ENCODE data around the gene PROX1. TPM values are rescaled to one million over a fixed set of nuclear protein-coding genes. Genes with fewer than 3 reads are reported as not detected.
A peak's percentile ranks its signal among the peaks of the same experiment; 100 is the strongest.

Gene PROX1
- total and polyA plus RNA-seq, 2 donors from 2014 or later = 0.92 to 6.6 TPM

- Histone ChIP-seq H3K4me3 (ENCODE audit: low read length in 3 of 3) (no peak overlapping the region), H3K9me3 (ENCODE audit: control insufficient read depth in 2 of 3, insufficient read depth in 1 of 3, low read length in 3 of 3) (no peaks in the 10 kb centered on the region), H3K27ac (ENCODE audit: low read depth in 2 of 2, low read length in 2 of 2) (no peak overlapping the region), H3K27me3 (ENCODE audit: control insufficient read depth, insufficient read depth, low read length) (no peaks in the 10 kb centered on the region), H3K36me3 (ENCODE audit: control insufficient read depth in 2 of 3, insufficient read depth in 3 of 3, low read length in 3 of 3) (no peaks in the 10 kb centered on the region), H3K4me1 (ENCODE audit: control insufficient read depth in 2 of 3, insufficient read depth in 2 of 3, low read depth in 1 of 3, low read length in 3 of 3) (no peaks in the 10 kb centered on the region), H3K9ac (ENCODE audit: low read length in 3 of 3) (no peak overlapping the region)
- TF ChIP-seq, protein P1, sequence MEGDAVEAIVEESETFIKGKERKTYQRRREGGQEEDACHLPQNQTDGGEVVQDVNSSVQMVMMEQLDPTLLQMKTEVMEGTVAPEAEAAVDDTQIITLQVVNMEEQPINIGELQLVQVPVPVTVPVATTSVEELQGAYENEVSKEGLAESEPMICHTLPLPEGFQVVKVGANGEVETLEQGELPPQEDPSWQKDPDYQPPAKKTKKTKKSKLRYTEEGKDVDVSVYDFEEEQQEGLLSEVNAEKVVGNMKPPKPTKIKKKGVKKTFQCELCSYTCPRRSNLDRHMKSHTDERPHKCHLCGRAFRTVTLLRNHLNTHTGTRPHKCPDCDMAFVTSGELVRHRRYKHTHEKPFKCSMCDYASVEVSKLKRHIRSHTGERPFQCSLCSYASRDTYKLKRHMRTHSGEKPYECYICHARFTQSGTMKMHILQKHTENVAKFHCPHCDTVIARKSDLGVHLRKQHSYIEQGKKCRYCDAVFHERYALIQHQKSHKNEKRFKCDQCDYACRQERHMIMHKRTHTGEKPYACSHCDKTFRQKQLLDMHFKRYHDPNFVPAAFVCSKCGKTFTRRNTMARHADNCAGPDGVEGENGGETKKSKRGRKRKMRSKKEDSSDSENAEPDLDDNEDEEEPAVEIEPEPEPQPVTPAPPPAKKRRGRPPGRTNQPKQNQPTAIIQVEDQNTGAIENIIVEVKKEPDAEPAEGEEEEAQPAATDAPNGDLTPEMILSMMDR (IDR thresholded peaks at IDR 0.05; ENCODE audit: borderline replicate concordance, extremely low read depth, insufficient read depth) = no peak
- intact Hi-C loops (cut with DNase I) = no loop called here
- FAIRE-seq (no peak), DNase-seq (no peak)
These were observed 84.8 kb downstream of the PROX1 start for GRCh38 chr1:214072426-214073157.

DNA sequence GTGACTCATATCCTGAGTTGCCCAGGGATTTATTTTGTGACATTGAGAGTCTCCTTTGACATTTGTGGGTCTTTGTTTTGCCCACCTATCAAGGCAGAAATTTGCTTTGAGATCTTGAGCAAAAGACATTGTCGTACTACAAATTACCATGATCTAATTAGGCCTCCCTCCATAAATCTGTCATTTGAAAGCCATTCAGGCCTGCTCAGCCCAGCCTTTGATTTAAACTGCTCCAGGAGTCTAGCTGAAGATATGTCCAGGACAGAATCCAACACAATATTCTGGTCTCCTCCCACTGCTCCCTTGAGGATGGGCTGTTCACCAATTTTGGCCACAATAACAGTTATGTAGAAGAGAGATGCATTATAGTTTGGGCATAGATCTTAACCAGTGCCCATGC, 86.7 kb downstream of the PROX1 start:
- H3K4me3 ChIP-seq (ENCODE audit: low read length in 3 of 3) = no peak overlapping the region
- TF ChIP-seq, protein P1 (IDR thresholded peaks at IDR 0.05; ENCODE audit: borderline replicate concordance, extremely low read depth, insufficient read depth) = no peak
- intact Hi-C loops (cut with DNase I) = no loop called here
- no peak for FAIRE-seq
- H3K9me3 ChIP-seq (ENCODE audit: control insufficient read depth in 2 of 3, insufficient read depth in 1 of 3, low read length in 3 of 3) = no peaks in the 10 kb centered on the region
- no peak overlapping the region for H3K9ac ChIP-seq (ENCODE audit: low read length in 3 of 3)
- H3K36me3 ChIP-seq (ENCODE audit: control insufficient read depth in 2 of 3, insufficient read depth in 3 of 3, low read length in 3 of 3) = no peaks in the 10 kb centered on the region
- no peak overlapping the region for H3K27ac ChIP-seq (ENCODE audit: low read depth in 2 of 2, low read length in 2 of 2)
- peak in 2 of 5 donors; percentile 39 for DNase-seq
- H3K4me1 ChIP-seq (ENCODE audit: control insufficient read depth in 2 of 3, insufficient read depth in 2 of 3, low read depth in 1 of 3, low read length in 3 of 3) = no peaks in the 10 kb centered on the region
- no peaks in the 10 kb centered on the region for H3K27me3 ChIP-seq (ENCODE audit: control insufficient read depth, insufficient read depth, low read length)

DNA sequence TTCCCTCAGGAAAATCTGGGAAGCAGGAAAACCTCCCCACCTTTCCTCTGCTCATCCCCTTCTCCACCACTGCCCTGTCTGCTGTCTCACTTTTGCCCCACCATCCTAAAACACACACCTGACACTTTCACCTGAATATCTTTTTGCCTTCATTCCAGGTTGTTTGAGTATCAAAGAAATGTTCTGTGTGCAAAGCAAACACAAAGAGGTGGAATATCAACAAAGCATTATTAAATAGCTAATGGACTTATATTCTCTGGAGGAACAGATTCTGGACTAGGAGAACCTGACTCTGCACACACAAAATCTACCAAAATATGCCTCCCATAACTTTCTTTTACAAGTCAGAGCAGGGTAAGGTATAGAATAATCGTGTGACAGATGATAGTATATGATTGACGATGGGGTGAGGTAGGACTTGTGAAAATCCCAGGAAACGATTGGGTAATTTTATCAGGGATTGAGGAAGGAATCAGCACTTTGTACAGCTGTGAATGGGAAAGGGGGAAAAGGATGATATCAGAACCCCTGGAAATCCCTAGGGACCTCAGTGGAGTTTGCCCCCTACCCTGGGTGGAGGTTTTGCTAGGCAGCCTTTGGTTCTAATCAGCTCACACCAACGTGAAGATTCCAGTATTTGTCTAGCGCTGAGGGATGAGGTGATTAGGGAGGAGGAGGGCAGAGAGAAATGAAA, 87.7 kb downstream of the PROX1 start:
- Histone ChIP-seq H3K9me3 (ENCODE audit: control insufficient read depth in 2 of 3, insufficient read depth in 1 of 3, low read length in 3 of 3) (peaks cover 0 to 3% (median 0%) of the 10 kb centered on the region in 3 donors), H3K9ac (ENCODE audit: low read length in 3 of 3) (no peak overlapping the region), H3K4me3 (ENCODE audit: low read length in 3 of 3) (no peak overlapping the region), H3K27ac (ENCODE audit: low read depth in 2 of 2, low read length in 2 of 2) (no peak overlapping the region), H3K36me3 (ENCODE audit: control insufficient read depth in 2 of 3, insufficient read depth in 3 of 3, low read length in 3 of 3) (no peaks in the 10 kb centered on the region), H3K4me1 (ENCODE audit: control insufficient read depth in 2 of 3, insufficient read depth in 2 of 3, low read depth in 1 of 3, low read length in 3 of 3) (no peaks in the 10 kb centered on the region), H3K27me3 (ENCODE audit: control insufficient read depth, insufficient read depth, low read length) (no peaks in the 10 kb centered on the region)
- FAIRE-seq (no peak), DNase-seq (no peak)
- TF ChIP-seq, protein P1 (IDR thresholded peaks at IDR 0.05; ENCODE audit: borderline replicate concordance, extremely low read depth, insufficient read depth) = no peak
- intact Hi-C loops (cut with DNase I) = no loop called here
